Common myeloid progenitor, CD34-positive (primary cell): ENCODE measurements around the gene BLM.

Experiments
- CTCF ChIA-PET: fragments of 350-600 bp; sonication (Branson Sonifier 250); formaldehyde crosslinking; loops from one replicate; lab custom pipeline; 2021; ENCODE audit warnings: antibody characterized with exemption; lab: Charles Lee
- POLR2A ChIA-PET: fragments of 350-600 bp; sonication (Branson Sonifier 250); formaldehyde crosslinking; loops from one replicate; lab custom pipeline; 2021; ENCODE audit warnings: antibody characterized with exemption; lab: Charles Lee
- DNase-seq, 3 donors: peaks; one replicate each; pipeline versions ENCODE4 v3.0.0 to v3.0.0-alpha.2; 2013
- H3K27ac ChIP-seq, 2 experiments: 1 replicate in 1 of 2; 2 replicates in 1 of 2; pipeline ENCODE4 v1.7.0; 2013; ENCODE audit warnings: inconsistent platforms in 2 of 2, low read length in 2 of 2, mild to moderate bottlenecking in 2 of 2, low read depth in 1 of 2, moderate library complexity in 1 of 2; ENCODE audit not compliant: severe bottlenecking in 2 of 2, insufficient read depth in 1 of 2, poor library complexity in 1 of 2
- H3K27me3 ChIP-seq, 5 experiments: replicated peaks in 2 of 5; 1 replicate in 3 of 5; 2 replicates in 2 of 5; pipeline versions ENCODE4 v1.6.1 to v1.7.0; 2013; ENCODE audit warnings: low read length in 4 of 5, mild to moderate bottlenecking in 2 of 5, moderate library complexity in 2 of 5, inconsistent platforms in 1 of 5; ENCODE audit not compliant: insufficient read depth in 5 of 5, control insufficient read depth in 4 of 5
- H3K36me3 ChIP-seq, 4 experiments: 1 replicate in 2 of 4; 2 replicates in 2 of 4; pipeline versions ENCODE4 v1.6.1 to v1.7.0; 2013; ENCODE audit warnings: low read length in 3 of 4, control low read depth in 1 of 4, mild to moderate bottlenecking in 1 of 4; ENCODE audit not compliant: control insufficient read depth in 4 of 4, insufficient read depth in 4 of 4
- H3K4me1 ChIP-seq, 4 experiments: 1 replicate in 3 of 4; 2 replicates in 1 of 4; pipeline versions ENCODE4 v1.6.1 to v1.7.1; 2013; ENCODE audit warnings: low read length in 3 of 4, mild to moderate bottlenecking in 3 of 4, control low read depth in 1 of 4, inconsistent platforms in 1 of 4, moderate library complexity in 1 of 4; ENCODE audit not compliant: control insufficient read depth in 4 of 4, insufficient read depth in 4 of 4; ENCODE audit errors: control extremely low read depth in 1 of 4
- H3K4me3 ChIP-seq, 7 experiments: 1 replicate in 4 of 7; 2 replicates in 3 of 7; pipeline versions ENCODE4 v1.5.1 to v1.7.0; 2013; ENCODE audit warnings: mild to moderate bottlenecking in 7 of 7, low read length in 6 of 7, moderate library complexity in 6 of 7, inconsistent platforms in 2 of 7, low read depth in 2 of 7, control low read depth in 1 of 7; ENCODE audit not compliant: insufficient read depth in 4 of 7, control insufficient read depth in 1 of 7; ENCODE audit errors: extremely low read depth in 1 of 7
- H3K9me3 ChIP-seq, 5 experiments: 1 replicate in 4 of 5; 2 replicates in 1 of 5; pipeline versions ENCODE4 v1.6.1 to v1.7.1; 2013; ENCODE audit warnings: low read length in 4 of 5, mild to moderate bottlenecking in 2 of 5, inconsistent platforms in 1 of 5, low read depth in 1 of 5, moderate library complexity in 1 of 5; ENCODE audit not compliant: control insufficient read depth in 4 of 5, insufficient read depth in 2 of 5; ENCODE audit errors: control extremely low read depth in 1 of 5
- WGBS: methylation state at CpG from one replicate; pipeline ENCODE4 v1.1.5; 2013; ENCODE audit not compliant: insufficient coverage; 5-methylcytosine and 5-hydroxymethylcytosine counted together

The BLM gene

GRCh38 chr15:90760661-90761232 lies 43.6 kb downstream of the BLM start:
- ChIA-PET CTCF (interaction anchor here (1.8 to 2.1 kb wide), 2 partner anchors 125 to 128 kb away, joined by 3 to 5 read pairs; no protein-coding TSS in a partner anchor), POLR2A (no interaction called here)
- Histone ChIP-seq H3K36me3 (peaks cover 8 to 64% (median 36%) of the 10 kb centered on the region in 4 experiments), H3K27me3 (no peaks in the 10 kb centered on the region), H3K27ac (no peak overlapping the region), H3K4me1 (no peaks in the 10 kb centered on the region), H3K4me3 (no peak overlapping the region), H3K9me3 (no peaks in the 10 kb centered on the region)
- no CpG with 5 or more reads among the region's 1 CpG for WGBS
- DNase-seq, result no peak

DNA sequence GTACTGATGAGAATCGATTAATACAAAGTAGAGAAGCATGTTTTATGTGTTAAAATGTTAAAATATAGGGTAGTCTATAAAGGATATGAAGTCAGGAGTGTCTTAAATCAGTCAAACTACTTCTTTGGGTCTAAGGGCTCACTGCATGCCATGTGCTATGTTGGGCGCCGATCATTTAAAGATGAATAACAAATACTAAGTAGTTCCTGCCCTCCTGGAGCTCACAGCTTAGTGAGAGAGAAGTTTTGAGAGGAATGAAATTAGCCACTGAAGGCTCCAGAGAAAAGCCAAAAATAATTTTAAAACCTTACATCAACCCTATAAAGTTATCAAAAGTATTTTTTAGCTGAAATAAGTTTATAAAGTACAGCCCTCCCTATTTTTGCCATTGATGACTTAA lies 44.5 kb downstream of the BLM start:
- Histone ChIP-seq H3K4me1 (no peaks in the 10 kb centered on the region), H3K4me3 (no peak overlapping the region), H3K9me3 (no peaks in the 10 kb centered on the region), H3K36me3 (peaks cover 8 to 63% (median 36%) of the 10 kb centered on the region in 4 experiments), H3K27ac (no peak overlapping the region), H3K27me3 (no peaks in the 10 kb centered on the region)
- 100% methylated on average over 2 of the region's 3 CpGs for WGBS
- CTCF ChIA-PET, result interaction anchor here (1.8 to 2.1 kb wide), 2 partner anchors 124 to 127 kb away, joined by 3 to 5 read pairs; no protein-coding TSS in a partner anchor
- POLR2A ChIA-PET, result no interaction called here
- no peak for DNase-seq

DNA sequence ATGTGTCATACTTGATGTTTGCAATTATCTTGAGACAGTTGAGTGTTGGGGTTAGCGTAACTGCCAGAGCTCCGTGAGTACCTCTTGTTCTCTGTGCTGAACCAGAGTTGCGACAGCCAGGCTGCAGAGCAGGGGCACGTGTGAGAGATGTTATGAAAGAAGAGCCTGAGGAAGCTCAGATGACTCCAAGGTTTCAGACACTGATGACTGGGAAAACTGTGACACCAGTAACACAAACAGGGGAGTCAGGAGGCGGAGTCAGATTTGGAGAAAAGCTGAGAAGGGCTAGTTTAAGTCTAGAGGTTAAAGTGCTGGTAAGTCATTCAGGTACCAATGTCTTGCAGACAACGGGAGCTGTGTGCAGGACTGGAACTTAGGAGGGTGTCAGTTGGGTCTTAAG lies 45.0 kb downstream of the BLM start:
- Histone ChIP-seq H3K4me1 (no peaks in the 10 kb centered on the region), H3K36me3 (peaks cover 10 to 60% (median 37%) of the 10 kb centered on the region in 4 experiments), H3K4me3 (no peak overlapping the region), H3K27me3 (no peaks in the 10 kb centered on the region), H3K27ac (no peak overlapping the region), H3K9me3 (no peaks in the 10 kb centered on the region)
- DNase-seq, result no peak
- 97% methylated on average over 6 of the region's 6 CpGs for WGBS
- CTCF ChIA-PET, result interaction anchor here (1.2 to 2.1 kb wide), 3 partner anchors 77 to 127 kb away, joined by 3 to 6 read pairs (median 5); no protein-coding TSS in a partner anchor
- POLR2A ChIA-PET, result no interaction called here

GRCh38 chr15:90763366-90764099 lies 46.4 kb downstream of the BLM start:
- ChIA-PET POLR2A (no interaction called here), CTCF (interaction anchor here (1.2 to 1.6 kb wide), 4 partner anchors 26 to 76 kb away, joined by 3 to 6 read pairs (median 3); no protein-coding TSS in a partner anchor)
- Histone ChIP-seq H3K27me3 (no peaks in the 10 kb centered on the region), H3K9me3 (no peaks in the 10 kb centered on the region), H3K27ac (no peak overlapping the region), H3K4me3 (no peak overlapping the region), H3K36me3 (peaks cover 6 to 59% (median 34%) of the 10 kb centered on the region in 4 experiments), H3K4me1 (no peaks in the 10 kb centered on the region)
- WGBS, result 100% methylated on average over 2 of the region's 4 CpGs
- no peak for DNase-seq

- Histone ChIP-seq H3K4me3 (no peak overlapping the region), H3K27ac (no peak overlapping the region), H3K36me3 (peaks cover 2 to 54% (median 32%) of the 10 kb centered on the region in 4 experiments), H3K4me1 (no peaks in the 10 kb centered on the region), H3K27me3 (no peaks in the 10 kb centered on the region), H3K9me3 (no peaks in the 10 kb centered on the region)
- WGBS, result no CpG with 5 or more reads among the region's 2 CpGs
- CTCF ChIA-PET, result interaction anchor here (0.8 to 1.6 kb wide), 2 partner anchors 16 to 26 kb away, joined by 3 read pairs; no protein-coding TSS in a partner anchor
- DNase-seq, result no peak
- POLR2A ChIA-PET, result no interaction called here
These were observed 48.4 kb downstream of the BLM start for GRCh38 chr15:90765531-90765930.

DNA sequence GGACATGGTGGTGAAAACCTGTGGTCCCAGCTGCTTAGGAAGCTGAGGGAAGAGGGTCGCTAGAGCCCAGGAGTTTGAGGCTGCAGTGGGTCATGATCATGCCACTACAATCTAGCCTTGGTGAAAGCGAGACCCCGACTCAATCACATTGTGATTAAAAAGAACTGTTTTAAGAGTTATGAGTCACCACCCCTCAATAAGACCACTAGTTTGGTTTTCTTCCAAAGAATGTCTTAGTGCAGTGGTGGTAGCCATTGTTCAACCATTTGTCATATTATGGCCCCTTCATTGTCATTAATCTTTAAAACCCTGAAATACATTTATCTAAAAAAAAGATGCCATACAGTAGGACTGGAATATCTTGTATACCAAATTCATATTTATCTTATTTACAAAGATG lies 48.8 kb downstream of the BLM start:
- ChIA-PET POLR2A (no interaction called here), CTCF (interaction anchor here (1.6 kb wide), 1 partner anchor 15 kb away, joined by 3 read pairs; no protein-coding TSS in a partner anchor)
- no peaks in the 10 kb centered on the region for H3K4me1 ChIP-seq

GRCh38 chr15:90769375-90769774 lies 52.2 kb downstream of the BLM start:
- H3K9me3 ChIP-seq, result no peaks in the 10 kb centered on the region
- H3K27me3 ChIP-seq, result no peaks in the 10 kb centered on the region
- CTCF ChIA-PET, result interaction anchor here (1.1 to 1.4 kb wide), 2 partner anchors 13 to 27 kb away, joined by 3 to 4 read pairs; no protein-coding TSS in a partner anchor
- H3K36me3 ChIP-seq, result peaks cover 8 to 43% (median 24%) of the 10 kb centered on the region in 4 experiments
- H3K27ac ChIP-seq, result no peak overlapping the region
- no peaks in the 10 kb centered on the region for H3K4me1 ChIP-seq
- H3K4me3 ChIP-seq, result no peak overlapping the region
- POLR2A ChIA-PET, result no interaction called here
- WGBS, result 100% methylated on average over 6 of the region's 10 CpGs
- no peak for DNase-seq

More for the DNA sequence above, 48.8 kb downstream of the BLM start:
- no peak for DNase-seq
- Histone ChIP-seq H3K9me3 (no peaks in the 10 kb centered on the region), H3K4me3 (no peak overlapping the region), H3K36me3 (peaks cover 2 to 55% (median 29%) of the 10 kb centered on the region in 4 experiments), H3K27me3 (no peaks in the 10 kb centered on the region), H3K27ac (no peak overlapping the region)
- 95% methylated on average over 3 of the region's 3 CpGs for WGBS
